ENCODE measurements around the gene HES1. TPM values are rescaled to one million over a fixed set of nuclear protein-coding genes. Genes with fewer than 3 reads are reported as not detected.

HES1 gene
- polyA plus RNA-seq, 3 donors = 0.17 to 66.6 (median 0.26) TPM

- DNase-seq = no peak
- intact Hi-C loops (cut with micrococcal nuclease) = no loop called here
- no peak overlapping the region for H3K9ac ChIP-seq (ENCODE audit: insufficient read depth, low read length, poor library complexity, severe bottlenecking)
- Mint-ChIP-seq H3K4me3 (no peak overlapping the region), H3K27me3 (ENCODE audit: low read depth in 3 of 3) (peaks cover 2 to 9% (median 5%) of the 10 kb centered on the region in 3 donors), H3K36me3 (no peaks in the 10 kb centered on the region), H3K27ac (no peak overlapping the region), H3K4me1 (peaks cover under 1% of the 10 kb centered on the region), H3K9me3 (peaks cover 0 to 3% (median 0%) of the 10 kb centered on the region in 7 donors)
- 91% methylated on average over 7 of the region's 9 CpGs for WGBS (ENCODE audit: insufficient coverage)
- H4K20me1 ChIP-seq (ENCODE audit: insufficient read depth, low read length) = no peaks in the 10 kb centered on the region
- H3K79me2 ChIP-seq (ENCODE audit: insufficient read depth, low read length) = no peaks in the 10 kb centered on the region
- no peak overlapping the region for H3K4me3 ChIP-seq (replicated peaks in 1 of 3; ENCODE audit: low read depth in 2 of 3, low read length in 3 of 3)
- TF ChIP-seq CTCF (IDR thresholded peaks at IDR 0.05) = no peak
- H3K4me2 ChIP-seq (replicated peaks; ENCODE audit: extremely low read depth, low read length, poor library complexity, severe bottlenecking) = no peak overlapping the region
- no peaks in the 10 kb centered on the region for H3K4me1 ChIP-seq (ENCODE audit: control insufficient read depth in 1 of 2, insufficient read depth in 2 of 2, low read length in 2 of 2)
- H2AFZ ChIP-seq (ENCODE audit: insufficient read depth, low read depth, low read length, poor library complexity, severe bottlenecking) = no peak overlapping the region
- no peak overlapping the region for H3K27ac ChIP-seq (ENCODE audit: low read depth in 1 of 2, low read length in 2 of 2)
- H3K27me3 ChIP-seq (ENCODE audit: control insufficient read depth in 2 of 2, insufficient read depth in 2 of 2, low read length in 2 of 2) = no peaks in the 10 kb centered on the region
- H3K9me3 ChIP-seq (replicated peaks in 1 of 2; ENCODE audit: control insufficient read depth in 1 of 2, insufficient read depth in 1 of 2, low read length in 2 of 2) = no peaks in the 10 kb centered on the region
- no peaks in the 10 kb centered on the region for H3K36me3 ChIP-seq (replicated peaks in 1 of 2; ENCODE audit: control insufficient read depth in 1 of 2, insufficient read depth in 2 of 2, low read length in 2 of 2)
These were observed 25.5 kb upstream of the HES1 start for GRCh38 chr3:194110483-194110882.

- Histone ChIP-seq H3K27me3 (ENCODE audit: control insufficient read depth in 2 of 2, insufficient read depth in 2 of 2, low read length in 2 of 2) (no peaks in the 10 kb centered on the region), H3K36me3 (replicated peaks in 1 of 2; ENCODE audit: control insufficient read depth in 1 of 2, insufficient read depth in 2 of 2, low read length in 2 of 2) (no peaks in the 10 kb centered on the region), H3K4me2 (replicated peaks; ENCODE audit: extremely low read depth, low read length, poor library complexity, severe bottlenecking) (no peak overlapping the region), H3K9ac (ENCODE audit: insufficient read depth, low read length, poor library complexity, severe bottlenecking) (no peak overlapping the region), H4K20me1 (ENCODE audit: insufficient read depth, low read length) (no peaks in the 10 kb centered on the region), H3K4me1 (ENCODE audit: control insufficient read depth in 1 of 2, insufficient read depth in 2 of 2, low read length in 2 of 2) (no peaks in the 10 kb centered on the region), H3K27ac (ENCODE audit: low read depth in 1 of 2, low read length in 2 of 2) (no peak overlapping the region), H3K4me3 (replicated peaks in 1 of 3; ENCODE audit: low read depth in 2 of 3, low read length in 3 of 3) (no peak overlapping the region), H3K79me2 (ENCODE audit: insufficient read depth, low read length) (no peaks in the 10 kb centered on the region), H2AFZ (ENCODE audit: insufficient read depth, low read depth, low read length, poor library complexity, severe bottlenecking) (no peak overlapping the region), H3K9me3 (replicated peaks in 1 of 2; ENCODE audit: control insufficient read depth in 1 of 2, insufficient read depth in 1 of 2, low read length in 2 of 2) (no peaks in the 10 kb centered on the region)
- no peak for DNase-seq
- Mint-ChIP-seq H3K27me3 (ENCODE audit: low read depth in 3 of 3) (peaks cover 3 to 10% (median 6%) of the 10 kb centered on the region in 3 donors), H3K36me3 (no peaks in the 10 kb centered on the region), H3K27ac (peak overlapping the region in 1 of 7 donors; percentile 46), H3K4me1 (no peaks in the 10 kb centered on the region), H3K4me3 (no peak overlapping the region), H3K9me3 (peaks cover 0 to 3% (median 0%) of the 10 kb centered on the region in 7 donors)
- WGBS (ENCODE audit: insufficient coverage) = 95% methylated on average over 2 of the region's 4 CpGs
- intact Hi-C loops (cut with micrococcal nuclease) = no loop called here
- TF ChIP-seq CTCF (IDR thresholded peaks at IDR 0.05) = no peak
These were observed 24.6 kb upstream of the HES1 start for GRCh38 chr3:194111336-194111735.

Data from CD14-positive monocyte (primary cell).